Mucosa of stomach (tissue), 1 donor: Measurements from ENCODE around the gene TGFB1.

Experiments
- H3K27me3 ChIP-seq: one replicate; pipeline ENCODE4 v1.7.0; 2013; ENCODE audit warnings: mild to moderate bottlenecking, low read length; ENCODE audit not compliant: control insufficient read depth, insufficient read depth
- H3K36me3 ChIP-seq: one replicate; pipeline ENCODE4 v1.7.0; 2013; ENCODE audit warnings: low read length; ENCODE audit not compliant: control insufficient read depth, insufficient read depth
- H3K4me1 ChIP-seq: one replicate; pipeline ENCODE4 v1.7.0; 2013; ENCODE audit warnings: mild to moderate bottlenecking, low read length; ENCODE audit not compliant: control insufficient read depth, insufficient read depth
- H3K4me3 ChIP-seq: one replicate; pipeline ENCODE4 v1.7.0; 2013; ENCODE audit warnings: low read length
- H3K9ac ChIP-seq: one replicate; pipeline ENCODE4 v1.7.0; 2013; ENCODE audit warnings: mild to moderate bottlenecking, low read length, moderate library complexity
- H3K9me3 ChIP-seq: one replicate; pipeline ENCODE4 v1.7.0; 2013; ENCODE audit warnings: mild to moderate bottlenecking, low read length, moderate library complexity; ENCODE audit not compliant: control insufficient read depth
- donor health status: Pancreatic carcinoma.

TGFB1 gene

DNA sequence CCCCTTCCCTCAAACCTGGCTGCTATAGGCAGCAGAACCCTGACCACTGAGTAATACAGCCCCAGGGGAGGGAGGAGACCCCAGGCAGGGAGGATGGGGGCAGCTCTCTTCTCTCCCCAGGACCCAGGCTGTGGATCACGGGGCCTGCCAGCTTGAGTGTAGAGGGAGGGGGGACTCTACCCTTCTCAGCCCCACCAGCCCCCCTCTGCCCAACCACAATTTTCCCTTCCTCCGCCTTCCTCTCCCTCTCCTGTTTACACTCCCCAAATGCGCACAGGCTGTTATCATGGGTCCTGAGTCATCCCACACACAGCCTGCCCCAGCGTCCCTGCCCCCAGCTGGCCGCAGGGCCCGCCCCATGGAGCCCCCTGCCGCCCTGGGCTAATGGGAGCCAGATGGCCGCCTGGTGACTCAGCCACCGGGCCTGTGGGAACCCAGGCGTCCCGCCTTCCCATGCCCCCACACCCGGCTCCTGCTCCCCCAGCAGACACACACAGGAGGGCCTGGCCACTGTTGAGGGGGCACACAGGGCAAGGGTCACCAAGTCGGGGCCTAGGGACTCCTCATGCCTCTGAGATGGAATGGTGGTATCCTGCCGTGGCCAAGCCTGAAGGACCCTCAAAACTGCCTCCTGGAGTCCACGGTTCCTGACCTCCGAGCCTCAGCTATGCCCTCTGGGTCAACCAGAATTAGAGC is 30.1 kb downstream of the TGFB1 start:
- H3K9ac ChIP-seq: peak overlapping the region; percentile 2
- peaks cover 69% of the 10 kb centered on the region for H3K4me1 ChIP-seq
- H3K27me3 ChIP-seq: peaks cover 7% of the 10 kb centered on the region
- peaks cover 18% of the 10 kb centered on the region for H3K36me3 ChIP-seq
- H3K4me3 ChIP-seq: no peak overlapping the region
- no peaks in the 10 kb centered on the region for H3K9me3 ChIP-seq

DNA sequence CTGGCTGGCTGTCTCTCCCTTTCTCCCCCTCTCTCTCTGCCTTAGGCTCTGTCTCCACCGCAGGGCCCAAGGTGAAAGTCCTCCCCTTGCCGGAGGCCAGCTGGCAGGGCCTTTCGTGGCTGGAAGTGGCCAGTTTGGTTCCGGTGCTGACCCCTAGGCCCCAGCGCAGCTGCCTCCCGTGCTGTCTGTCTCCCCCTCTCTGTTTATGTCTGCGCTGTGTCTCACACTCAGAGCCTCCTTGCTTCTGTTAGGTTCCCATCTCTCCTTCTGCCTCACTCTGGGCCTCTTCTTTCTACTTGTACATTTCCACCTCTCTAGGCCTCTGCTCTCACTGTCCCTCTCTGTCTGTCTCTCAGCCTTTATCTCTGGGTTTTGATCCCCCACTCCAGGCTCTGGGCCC is 30.7 kb downstream of the TGFB1 start:
- H3K9me3 ChIP-seq: no peaks in the 10 kb centered on the region
- peaks cover 64% of the 10 kb centered on the region for H3K4me1 ChIP-seq
- H3K9ac ChIP-seq: peak overlapping the region; percentile 2
- peaks cover 18% of the 10 kb centered on the region for H3K36me3 ChIP-seq
- H3K4me3 ChIP-seq: no peak overlapping the region
- peaks cover 7% of the 10 kb centered on the region for H3K27me3 ChIP-seq

DNA sequence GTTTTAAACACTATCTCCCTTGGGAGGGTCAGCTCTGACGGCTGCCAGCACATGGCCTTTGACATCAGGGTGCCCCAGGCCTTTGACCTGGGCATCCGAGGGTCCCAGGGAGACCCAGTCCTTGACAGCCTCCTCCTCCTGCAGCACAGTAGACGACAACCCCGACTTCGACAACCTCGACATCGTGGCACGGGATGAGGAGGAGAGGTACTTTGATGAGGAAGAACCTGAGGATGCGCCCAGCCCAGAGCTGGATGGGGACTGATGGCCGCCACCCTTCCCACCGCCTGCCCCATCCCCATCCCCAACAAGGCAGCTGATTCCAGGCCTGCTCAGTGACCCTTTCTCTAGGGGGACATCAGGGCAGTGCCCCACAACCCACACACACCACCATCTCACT is 31.3 kb downstream of the TGFB1 start:
- Histone ChIP-seq H3K9ac (peak overlapping the region; percentile 2), H3K9me3 (no peaks in the 10 kb centered on the region), H3K4me1 (peaks cover 58% of the 10 kb centered on the region), H3K36me3 (peaks cover 18% of the 10 kb centered on the region), H3K27me3 (peaks cover 7% of the 10 kb centered on the region), H3K4me3 (no peak overlapping the region)

DNA sequence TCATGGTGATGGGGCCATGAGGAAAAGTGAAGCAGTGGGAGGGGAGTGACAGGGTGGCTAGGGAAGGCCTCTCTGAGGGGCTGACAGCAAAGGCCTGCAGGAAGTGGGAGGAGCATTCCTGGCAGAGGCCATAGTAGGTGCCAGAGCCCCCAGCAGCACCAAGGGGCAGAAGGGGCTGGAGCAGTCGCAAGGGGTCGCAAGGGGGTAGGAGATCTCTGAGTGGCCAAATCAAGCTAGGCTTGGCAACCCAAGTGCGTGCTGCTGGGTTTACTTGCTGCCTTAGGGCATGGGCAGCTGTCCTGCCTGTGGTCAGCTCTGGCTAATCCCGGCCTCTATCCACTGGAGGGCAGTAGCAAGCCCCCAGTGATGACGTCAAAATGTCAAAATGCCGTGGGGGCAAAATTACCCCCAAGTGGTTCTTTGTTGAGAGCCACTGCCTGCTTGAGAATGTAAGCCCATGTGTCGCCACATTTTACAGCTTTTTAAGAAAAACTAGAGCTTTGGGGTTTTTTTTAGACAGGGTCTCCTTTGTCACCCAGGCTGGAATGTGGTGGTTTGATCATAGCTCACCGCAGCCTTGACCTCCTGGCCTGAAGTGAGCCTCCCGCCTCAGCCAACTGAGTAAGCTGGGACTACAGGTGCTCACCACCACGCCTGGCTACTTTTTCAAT is 32.0 kb downstream of the TGFB1 start:
- Histone ChIP-seq H3K9me3 (no peaks in the 10 kb centered on the region), H3K27me3 (peaks cover 7% of the 10 kb centered on the region), H3K4me3 (no peak overlapping the region), H3K36me3 (peaks cover 18% of the 10 kb centered on the region), H3K9ac (no peak overlapping the region), H3K4me1 (peaks cover 51% of the 10 kb centered on the region)

DNA sequence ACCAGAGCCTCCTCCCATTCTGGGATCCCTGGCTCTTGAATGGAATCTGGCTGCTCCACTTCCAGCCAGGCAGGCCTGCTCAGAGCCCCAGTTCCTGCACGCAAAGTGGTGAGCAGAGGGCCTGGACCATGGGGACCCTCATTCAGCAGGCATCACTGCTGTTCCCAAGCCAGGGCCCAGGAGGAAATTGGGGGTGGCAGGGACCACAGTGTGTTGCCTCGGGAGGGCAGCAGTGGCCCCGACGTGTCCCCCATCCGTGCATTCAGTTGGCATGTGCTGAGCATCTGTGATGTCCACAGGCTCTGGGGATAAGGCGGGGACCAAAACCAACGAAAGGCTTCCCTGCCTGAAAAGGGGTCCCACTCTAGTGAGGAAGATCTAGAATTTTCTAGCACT is 32.5 kb downstream of the TGFB1 start:
- Histone ChIP-seq H3K4me1 (peaks cover 46% of the 10 kb centered on the region), H3K36me3 (peaks cover 18% of the 10 kb centered on the region), H3K27me3 (peaks cover 7% of the 10 kb centered on the region), H3K9ac (no peak overlapping the region), H3K4me3 (no peak overlapping the region), H3K9me3 (no peaks in the 10 kb centered on the region)

DNA sequence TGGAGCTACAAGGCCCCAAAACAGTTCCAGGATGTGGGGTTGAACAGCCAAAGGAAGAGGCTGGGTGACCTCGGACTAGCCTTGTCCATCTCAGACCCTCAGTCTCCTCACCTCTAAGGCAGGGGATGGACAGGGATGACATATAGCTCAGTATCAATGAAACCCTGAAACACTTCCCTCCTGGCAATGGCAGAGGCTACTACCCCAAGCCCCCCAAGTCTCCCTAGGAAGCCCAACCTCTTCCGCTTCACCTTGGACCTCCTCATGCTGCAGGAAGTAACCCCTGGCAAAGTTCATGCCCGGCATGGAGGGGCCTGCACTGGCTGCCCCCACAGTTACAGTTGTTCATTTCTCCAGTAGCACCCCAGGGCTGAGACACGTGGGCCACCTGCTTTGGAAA is 33.2 kb downstream of the TGFB1 start:
- Histone ChIP-seq H3K4me1 (peaks cover 39% of the 10 kb centered on the region), H3K9me3 (no peaks in the 10 kb centered on the region), H3K36me3 (peaks cover 18% of the 10 kb centered on the region), H3K4me3 (no peak overlapping the region), H3K9ac (no peak overlapping the region), H3K27me3 (peaks cover under 1% of the 10 kb centered on the region)

DNA sequence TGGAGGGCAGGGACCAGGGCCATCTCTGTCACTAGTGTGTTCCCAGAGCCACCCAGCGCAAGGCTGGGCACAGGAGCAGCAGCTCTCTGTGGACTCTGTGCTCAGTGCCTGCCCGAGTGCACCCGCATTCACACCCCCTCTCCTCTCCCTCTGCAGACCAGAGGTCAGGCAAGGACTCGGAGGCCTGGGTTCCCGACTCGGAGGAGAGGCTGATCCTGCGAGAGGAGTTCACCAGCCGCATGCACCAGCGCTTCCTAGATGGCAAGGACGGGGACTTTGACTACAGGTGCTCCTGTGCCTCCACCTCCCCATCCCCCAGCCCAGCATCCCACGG is 33.6 kb downstream of the TGFB1 start:
- no peak overlapping the region for H3K4me3 ChIP-seq
- H3K4me1 ChIP-seq: peaks cover 35% of the 10 kb centered on the region
- peaks cover 18% of the 10 kb centered on the region for H3K36me3 ChIP-seq
- H3K9ac ChIP-seq: no peak overlapping the region
- no peaks in the 10 kb centered on the region for H3K27me3 ChIP-seq
- no peaks in the 10 kb centered on the region for H3K9me3 ChIP-seq

DNA sequence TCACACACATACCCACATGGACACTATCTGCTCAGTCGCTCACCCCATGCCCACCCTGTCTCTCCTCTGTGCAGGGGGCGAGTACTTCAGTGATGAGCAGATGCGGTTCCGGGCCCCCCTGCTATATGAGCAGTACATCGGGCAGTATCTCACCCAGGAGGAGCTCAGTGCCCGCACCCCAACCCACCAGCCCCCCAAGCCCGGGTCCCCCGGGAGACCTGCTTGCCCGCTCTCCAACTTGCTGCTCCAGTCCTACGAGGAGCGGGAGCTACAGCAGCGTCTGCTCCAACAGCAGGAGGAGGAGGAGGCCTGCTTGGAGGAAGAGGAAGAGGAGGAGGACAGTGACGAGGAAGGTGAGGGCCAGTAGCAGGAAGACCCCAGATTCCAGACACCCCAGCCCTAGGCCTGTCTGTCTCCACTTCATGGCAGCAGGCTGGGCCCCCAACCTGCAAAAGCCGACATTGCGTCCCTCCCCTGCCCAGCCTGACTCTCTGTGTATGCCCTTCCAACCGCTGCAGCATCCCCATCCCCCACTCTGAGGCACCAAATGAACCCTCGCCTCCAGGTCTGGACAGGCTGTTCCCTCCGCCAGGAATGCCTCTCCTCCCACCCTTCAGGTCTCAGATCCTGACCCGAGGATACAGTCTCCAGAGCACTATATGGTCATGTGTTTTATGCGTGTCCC is 34.1 kb downstream of the TGFB1 start:
- H3K36me3 ChIP-seq: peaks cover 18% of the 10 kb centered on the region
- no peaks in the 10 kb centered on the region for H3K27me3 ChIP-seq
- H3K4me1 ChIP-seq: peaks cover 30% of the 10 kb centered on the region
- no peak overlapping the region for H3K4me3 ChIP-seq
- no peak overlapping the region for H3K9ac ChIP-seq
- H3K9me3 ChIP-seq: no peaks in the 10 kb centered on the region

DNA sequence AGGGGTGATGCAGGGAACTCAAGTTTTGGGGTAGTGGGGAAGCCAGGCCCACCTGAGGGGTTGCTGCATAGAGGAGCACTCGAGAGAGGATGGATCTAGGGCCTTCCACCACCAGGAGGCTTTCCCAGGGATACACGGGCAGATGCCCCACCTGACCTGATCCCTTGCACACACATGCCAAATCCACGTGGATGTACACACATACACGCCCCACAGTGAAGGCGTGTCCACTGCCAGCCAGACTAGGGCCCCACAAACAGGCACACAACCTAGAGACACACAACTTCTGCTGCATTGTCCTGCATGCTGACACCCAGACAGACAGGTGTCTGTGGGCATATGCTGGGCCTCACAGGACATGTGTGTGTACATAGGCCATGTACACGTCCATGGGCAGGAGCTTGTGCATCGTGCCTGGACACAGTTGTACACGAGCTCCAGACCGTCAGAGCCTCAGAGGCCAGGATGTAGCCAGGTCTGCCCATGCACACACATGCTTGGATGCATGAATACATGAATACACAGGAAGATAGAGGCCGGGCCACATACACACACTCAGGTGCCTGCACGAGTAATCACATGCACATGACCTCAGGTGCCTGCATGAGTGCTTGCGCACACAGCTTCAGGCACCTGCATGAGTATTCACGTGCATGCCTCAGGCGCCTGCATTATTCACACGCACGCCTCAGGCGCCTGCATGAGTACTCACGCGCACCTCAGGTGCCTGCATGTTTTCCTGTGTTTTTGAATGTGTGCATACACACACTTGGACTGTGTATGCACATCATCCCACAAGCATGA is 34.8 kb downstream of the TGFB1 start:
- Histone ChIP-seq H3K9me3 (no peaks in the 10 kb centered on the region), H3K36me3 (peaks cover 18% of the 10 kb centered on the region), H3K4me1 (peaks cover 24% of the 10 kb centered on the region), H3K9ac (no peak overlapping the region), H3K27me3 (no peaks in the 10 kb centered on the region), H3K4me3 (no peak overlapping the region)

DNA sequence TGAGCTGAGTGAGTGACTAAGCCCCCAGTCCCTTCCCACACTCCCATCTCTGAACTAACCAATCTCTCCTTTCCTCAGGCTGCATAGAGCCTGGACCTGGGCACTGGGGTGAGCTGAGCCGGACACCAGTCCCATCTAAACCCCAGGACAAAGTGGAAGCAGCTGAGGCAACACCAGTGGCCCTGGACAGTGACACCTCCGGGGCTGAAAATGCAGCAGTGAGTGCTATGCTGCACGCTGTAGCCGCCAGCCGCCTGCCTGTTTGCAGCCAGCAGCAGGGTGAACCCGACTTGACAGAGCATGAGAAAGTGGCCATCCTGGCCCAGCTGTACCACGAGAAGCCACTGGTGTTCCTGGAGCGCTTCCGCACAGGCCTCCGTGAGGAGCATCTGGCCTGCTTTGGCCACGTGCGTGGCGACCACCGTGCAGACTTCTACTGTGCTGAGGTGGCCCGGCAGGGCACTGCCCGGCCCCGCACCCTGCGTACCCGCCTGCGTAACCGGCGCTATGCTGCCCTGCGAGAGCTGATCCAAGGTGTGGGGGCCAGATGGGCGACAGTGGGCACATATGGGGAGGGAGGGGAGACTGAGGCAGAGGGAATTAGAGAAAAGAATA is 37.3 kb downstream of the TGFB1 start:
- H3K9me3 ChIP-seq: no peaks in the 10 kb centered on the region
- peaks cover 1% of the 10 kb centered on the region for H3K4me1 ChIP-seq
- no peak overlapping the region for H3K4me3 ChIP-seq
- H3K9ac ChIP-seq: no peak overlapping the region
- peaks cover 18% of the 10 kb centered on the region for H3K36me3 ChIP-seq
- no peaks in the 10 kb centered on the region for H3K27me3 ChIP-seq

DNA sequence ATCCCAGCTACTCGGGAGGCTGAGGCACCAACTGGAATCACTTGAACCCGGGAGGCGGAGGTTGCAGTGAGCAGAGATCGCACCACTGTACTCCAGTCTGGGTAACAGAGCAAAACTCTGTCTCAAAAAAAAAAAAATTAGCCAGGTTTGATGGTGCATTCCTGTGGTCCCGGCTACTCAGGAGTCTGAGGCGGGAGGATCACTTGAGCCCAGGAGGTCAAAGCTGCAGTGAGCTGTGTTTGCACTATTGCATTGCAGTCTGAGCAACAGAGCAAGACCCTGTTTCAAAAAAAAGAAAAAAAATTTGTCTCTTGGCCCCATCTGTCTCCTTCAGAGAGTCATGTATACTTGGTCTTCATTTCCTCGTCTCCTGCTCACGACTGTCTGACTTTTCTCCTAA is 42.1 kb downstream of the TGFB1 start:
- Histone ChIP-seq H3K4me3 (no peak overlapping the region), H3K36me3 (no peaks in the 10 kb centered on the region), H3K4me1 (peaks cover 22% of the 10 kb centered on the region)

More for the DNA sequence above, 42.1 kb downstream of the TGFB1 start:
- Histone ChIP-seq H3K27me3 (no peaks in the 10 kb centered on the region), H3K9ac (no peak overlapping the region), H3K9me3 (no peaks in the 10 kb centered on the region)
